ENCODE data around the gene PITPNM1.

DNA sequence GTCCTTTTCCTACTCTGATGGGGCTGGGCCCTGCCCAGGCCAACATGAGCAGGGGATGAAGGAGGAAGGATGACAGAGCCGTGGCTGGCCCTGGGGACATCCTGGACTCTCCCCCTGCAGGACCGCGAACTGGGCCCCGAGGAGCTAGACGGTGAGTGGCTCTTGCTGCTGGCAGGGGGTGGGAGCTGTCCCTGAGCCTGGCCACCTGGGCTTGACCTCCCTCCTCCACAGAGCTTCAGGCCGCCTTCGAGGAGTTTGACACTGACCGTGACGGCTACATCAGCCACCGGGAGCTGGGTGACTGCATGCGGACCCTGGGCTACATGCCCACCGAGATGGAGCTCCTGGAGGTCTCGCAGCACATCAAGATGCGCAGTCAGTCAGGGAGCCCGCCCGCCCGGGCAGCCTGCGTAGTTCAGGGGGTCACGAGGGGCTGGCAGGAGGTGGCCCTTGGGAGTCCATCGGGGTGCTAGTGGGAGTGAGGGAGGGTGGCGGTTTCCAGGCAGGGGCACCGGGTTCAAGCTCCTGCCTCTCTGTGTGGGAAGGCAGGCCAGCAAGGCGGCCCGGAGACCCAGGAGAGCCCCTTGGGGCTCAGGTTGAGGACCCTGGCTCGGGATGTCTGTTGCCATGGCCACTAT, 49.0 kb downstream of the PITPNM1 start:
- no peak for TF ChIP-seq EZH2phosphoT487 (conservative IDR thresholded peaks at IDR 0.05; ENCODE audit: low read length)
- TF ChIP-seq, protein P1, sequence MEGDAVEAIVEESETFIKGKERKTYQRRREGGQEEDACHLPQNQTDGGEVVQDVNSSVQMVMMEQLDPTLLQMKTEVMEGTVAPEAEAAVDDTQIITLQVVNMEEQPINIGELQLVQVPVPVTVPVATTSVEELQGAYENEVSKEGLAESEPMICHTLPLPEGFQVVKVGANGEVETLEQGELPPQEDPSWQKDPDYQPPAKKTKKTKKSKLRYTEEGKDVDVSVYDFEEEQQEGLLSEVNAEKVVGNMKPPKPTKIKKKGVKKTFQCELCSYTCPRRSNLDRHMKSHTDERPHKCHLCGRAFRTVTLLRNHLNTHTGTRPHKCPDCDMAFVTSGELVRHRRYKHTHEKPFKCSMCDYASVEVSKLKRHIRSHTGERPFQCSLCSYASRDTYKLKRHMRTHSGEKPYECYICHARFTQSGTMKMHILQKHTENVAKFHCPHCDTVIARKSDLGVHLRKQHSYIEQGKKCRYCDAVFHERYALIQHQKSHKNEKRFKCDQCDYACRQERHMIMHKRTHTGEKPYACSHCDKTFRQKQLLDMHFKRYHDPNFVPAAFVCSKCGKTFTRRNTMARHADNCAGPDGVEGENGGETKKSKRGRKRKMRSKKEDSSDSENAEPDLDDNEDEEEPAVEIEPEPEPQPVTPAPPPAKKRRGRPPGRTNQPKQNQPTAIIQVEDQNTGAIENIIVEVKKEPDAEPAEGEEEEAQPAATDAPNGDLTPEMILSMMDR (IDR thresholded peaks at IDR 0.05; ENCODE audit: insufficient read depth, low read length, poor library complexity, severe bottlenecking) = no peak

Measured in SU-DHL-6 (cell line).